GM21526 (cell line): Measurements from ENCODE around the gene EPAS1.

Experiments used
- ATAC-seq: cut with Tn5 transposase; IDR thresholded peaks from one replicate; pipeline ENCODE4 v1.9.1; 2021; ENCODE audit warnings: moderate library complexity; ENCODE audit not compliant: unreplicated experiment, low FRiP score

Gene EPAS1

DNA sequence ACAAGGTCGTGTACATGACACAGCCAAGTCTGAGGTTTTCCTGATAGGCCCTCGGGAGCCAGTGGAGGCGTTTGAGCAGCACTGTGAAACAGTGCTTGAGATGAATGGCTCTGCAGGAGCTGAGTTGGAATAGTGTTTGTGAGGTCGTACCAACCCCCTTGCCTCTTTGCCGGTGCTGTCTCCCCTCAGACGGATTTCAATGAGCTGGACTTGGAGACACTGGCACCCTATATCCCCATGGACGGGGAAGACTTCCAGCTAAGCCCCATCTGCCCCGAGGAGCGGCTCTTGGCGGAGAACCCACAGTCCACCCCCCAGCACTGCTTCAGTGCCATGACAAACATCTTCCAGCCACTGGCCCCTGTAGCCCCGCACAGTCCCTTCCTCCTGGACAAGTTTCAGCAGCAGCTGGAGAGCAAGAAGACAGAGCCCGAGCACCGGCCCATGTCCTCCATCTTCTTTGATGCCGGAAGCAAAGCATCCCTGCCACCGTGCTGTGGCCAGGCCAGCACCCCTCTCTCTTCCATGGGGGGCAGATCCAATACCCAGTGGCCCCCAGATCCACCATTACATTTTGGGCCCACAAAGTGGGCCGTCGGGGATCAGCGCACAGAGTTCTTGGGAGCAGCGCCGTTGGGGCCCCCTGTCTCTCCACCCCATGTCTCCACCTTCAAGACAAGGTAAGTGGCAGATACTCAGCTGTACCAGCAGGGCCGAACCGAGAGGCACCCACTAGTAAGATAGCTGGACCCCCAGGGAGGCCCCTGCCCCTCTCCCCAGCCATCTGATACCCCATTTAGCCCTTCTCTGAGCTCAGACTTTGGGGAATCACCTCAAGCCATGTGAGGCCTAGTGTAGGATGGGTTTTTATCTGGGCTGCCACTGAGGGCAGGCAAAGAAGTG, 83.1 kb downstream of the EPAS1 start:
- no peak for ATAC-seq

DNA sequence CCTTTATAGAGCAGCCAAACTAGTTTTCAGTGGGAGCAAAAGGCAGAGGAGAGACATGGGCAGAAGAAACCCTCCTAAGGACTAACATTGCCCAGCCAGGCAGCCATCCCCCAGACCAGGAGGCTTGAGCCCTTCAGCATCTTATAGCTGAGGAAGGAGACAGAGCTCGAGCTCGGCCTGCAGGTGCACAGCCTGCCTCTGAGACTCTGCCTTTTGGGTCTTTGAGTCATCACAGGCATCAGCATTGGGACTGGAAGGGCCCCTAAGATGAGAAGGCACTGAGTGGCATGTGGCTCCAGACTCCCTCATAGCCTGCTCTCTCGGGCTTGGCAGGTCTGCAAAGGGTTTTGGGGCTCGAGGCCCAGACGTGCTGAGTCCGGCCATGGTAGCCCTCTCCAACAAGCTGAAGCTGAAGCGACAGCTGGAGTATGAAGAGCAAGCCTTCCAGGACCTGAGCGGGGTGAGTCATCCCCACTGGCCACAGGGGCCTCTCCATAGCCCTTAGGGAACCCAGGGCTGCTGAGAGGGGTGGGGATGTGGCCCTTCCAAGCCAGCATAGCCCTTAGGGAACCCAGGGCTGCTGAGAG, 84.1 kb downstream of the EPAS1 start:
- ATAC-seq, result no peak

DNA sequence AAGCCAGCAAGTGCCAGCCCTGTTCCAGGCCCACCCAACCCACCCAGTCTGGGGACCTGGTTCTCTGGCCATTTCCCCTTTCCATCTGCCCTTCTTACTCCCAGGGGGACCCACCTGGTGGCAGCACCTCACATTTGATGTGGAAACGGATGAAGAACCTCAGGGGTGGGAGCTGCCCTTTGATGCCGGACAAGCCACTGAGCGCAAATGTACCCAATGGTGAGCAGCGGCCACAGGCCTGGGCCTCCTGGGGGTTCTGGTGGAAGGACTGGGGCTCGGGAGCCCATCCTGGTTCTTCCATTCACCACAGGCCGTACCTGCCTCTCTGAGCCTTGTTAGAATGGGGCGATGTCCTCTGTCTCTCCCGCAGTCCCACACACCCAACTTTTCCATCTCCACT, 84.7 kb downstream of the EPAS1 start:
- no peak for ATAC-seq

DNA sequence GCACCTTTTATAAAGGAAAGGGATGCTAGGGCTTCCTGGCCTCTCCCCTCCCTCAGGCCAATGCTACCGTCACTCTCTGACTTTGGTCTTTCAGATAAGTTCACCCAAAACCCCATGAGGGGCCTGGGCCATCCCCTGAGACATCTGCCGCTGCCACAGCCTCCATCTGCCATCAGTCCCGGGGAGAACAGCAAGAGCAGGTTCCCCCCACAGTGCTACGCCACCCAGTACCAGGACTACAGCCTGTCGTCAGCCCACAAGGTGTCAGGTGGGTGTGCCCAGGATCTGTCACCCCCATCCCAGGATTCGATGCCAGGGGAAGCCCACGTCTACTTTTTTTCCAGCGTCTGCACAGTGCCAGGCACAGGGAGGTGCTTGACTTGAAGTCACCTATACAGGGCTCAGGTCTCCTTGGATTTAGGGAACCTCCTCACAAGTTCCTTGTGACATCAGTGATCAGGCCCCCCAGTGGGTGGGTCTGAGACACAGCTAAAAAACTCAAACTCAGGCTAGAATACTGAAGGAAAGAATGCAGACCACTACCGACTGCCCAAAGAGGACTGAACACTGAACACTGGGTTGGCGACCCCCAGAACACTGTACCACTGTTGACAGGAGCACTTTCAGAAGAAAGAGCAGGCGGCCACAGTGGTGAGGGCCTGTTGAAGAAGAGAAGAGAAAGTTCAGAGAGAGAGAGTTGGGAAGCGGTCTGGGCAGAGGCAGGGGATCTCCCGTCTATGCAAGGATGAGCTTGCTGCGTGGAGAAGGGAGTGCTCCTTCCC, 85.3 kb downstream of the EPAS1 start:
- ATAC-seq, result no peak

DNA sequence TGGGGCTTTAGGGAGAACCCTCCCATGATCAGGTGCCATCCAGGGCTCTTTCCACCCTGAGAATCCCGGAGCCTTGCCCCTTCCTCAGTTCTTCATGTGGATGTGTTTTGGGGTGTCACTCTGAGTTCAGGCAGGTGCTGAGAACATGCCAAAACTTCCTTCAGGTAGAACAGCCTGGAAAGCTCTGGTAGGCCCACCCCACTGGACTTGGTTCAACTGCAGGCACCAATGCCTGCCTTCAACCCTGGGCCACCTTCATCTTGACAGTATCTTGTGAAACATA, 85.8 kb downstream of the EPAS1 start:
- ATAC-seq, result no peak

DNA sequence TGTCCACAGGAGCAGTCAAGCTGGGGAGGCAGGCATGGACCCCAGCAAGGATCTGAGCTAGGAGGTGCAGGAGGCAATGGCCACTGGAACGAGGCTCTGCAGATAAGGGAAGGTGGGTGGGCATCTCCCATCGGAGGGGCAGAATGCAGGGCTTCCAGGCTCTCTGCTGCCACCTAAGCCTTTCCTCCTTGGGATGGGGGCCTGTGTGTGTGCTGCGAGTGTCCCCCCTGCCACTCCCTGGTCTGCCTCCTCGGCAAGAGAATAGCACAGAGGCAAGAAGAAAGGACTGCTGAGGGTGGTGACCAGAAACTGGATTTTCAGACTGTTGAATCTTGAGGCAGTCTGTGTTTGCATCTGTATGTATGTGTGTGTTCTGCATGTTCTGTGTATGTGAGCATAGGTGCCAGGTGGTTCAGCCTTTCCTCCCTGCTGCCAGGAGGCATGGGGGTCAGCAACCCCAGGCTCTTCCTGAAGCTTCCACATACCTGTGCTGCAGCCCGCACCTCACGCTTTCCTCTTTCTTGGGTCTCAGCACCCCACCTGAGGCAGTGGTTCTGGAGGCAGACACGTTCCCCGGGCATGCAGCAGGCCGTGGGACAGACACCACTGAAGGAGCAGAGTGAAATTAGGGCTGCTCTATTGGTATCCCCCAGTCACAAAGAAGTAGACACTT, 86.7 kb downstream of the EPAS1 start:
- no peak for ATAC-seq

DNA sequence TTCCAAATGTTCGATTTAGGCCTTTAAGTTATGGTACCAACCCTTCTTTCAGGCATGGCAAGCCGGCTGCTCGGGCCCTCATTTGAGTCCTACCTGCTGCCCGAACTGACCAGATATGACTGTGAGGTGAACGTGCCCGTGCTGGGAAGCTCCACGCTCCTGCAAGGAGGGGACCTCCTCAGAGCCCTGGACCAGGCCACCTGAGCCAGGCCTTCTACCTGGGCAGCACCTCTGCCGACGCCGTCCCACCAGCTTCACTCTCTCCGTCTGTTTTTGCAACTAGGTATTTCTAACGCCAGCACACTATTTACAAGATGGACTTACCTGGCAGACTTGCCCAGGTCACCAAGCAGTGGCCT, 87.2 kb downstream of the EPAS1 start:
- ATAC-seq, result no peak

DNA sequence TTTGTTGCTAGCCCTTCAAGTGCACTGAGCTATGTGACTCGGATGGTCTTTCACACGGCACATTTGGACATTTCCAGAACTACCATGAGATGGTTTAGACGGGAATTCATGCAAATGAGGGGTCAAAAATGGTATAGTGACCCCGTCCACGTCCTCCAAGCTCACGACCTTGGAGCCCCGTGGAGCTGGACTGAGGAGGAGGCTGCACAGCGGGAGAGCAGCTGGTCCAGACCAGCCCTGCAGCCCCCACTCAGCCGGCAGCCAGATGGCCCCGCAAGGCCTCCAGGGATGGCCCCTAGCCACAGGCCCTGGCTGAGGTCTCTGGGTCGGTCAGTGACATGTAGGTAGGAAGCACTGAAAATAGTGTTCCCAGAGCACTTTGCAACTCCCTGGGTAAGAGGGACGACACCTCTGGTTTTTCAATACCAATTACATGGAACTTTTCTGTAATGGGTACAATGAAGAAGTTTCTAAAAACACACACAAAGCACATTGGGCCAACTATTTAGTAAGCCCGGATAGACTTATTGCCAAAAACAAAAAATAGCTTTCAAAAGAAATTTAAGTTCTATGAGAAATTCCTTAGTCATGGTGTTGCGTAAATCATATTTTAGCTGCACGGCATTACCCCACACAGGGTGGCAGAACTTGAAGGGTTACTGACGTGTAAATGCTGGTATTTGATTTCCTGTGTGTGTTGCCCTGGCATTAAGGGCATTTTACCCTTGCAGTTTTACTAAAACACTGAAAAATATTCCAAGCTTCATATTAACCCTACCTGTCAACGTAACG, 88.8 kb downstream of the EPAS1 start:
- no peak for ATAC-seq

DNA sequence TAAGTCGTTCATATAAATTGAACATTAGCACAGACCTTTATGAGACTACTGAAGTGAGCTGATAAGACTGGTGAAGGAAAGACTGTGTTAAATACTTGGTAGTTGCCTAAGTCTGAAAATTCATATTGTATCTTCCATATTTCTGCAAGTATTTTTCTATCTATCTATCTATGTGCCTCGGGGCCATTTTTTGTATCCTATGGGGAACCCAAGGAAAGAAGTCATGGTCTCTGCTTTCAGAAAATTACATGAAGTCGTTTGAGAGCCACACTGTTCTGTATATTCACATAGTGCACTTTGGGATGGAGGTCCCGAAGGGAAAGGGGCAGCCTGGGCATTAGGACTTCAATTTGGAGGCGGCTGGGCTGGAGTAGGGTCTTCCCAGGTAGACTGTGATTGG, 89.6 kb downstream of the EPAS1 start:
- ATAC-seq, result no peak

DNA sequence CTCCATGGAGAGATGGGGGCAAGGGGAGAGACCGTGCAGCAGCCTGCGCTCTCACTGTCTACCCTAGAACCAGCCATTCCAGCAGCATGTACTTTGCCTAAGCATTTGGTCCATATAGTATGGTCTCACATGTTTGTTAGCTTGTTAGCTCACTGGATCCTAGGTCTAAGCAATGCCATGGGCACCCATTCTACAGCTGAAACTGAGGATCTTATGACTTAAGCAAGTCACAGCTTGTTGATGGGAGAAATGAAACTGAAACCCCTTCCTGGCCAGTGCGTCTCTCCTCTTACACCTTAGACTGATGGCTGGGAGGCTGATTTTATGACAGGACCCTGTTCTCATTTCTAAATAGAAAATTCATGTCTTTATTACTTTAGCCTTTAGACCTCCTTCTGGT, 90.1 kb downstream of the EPAS1 start:
- ATAC-seq, result no peak

DNA sequence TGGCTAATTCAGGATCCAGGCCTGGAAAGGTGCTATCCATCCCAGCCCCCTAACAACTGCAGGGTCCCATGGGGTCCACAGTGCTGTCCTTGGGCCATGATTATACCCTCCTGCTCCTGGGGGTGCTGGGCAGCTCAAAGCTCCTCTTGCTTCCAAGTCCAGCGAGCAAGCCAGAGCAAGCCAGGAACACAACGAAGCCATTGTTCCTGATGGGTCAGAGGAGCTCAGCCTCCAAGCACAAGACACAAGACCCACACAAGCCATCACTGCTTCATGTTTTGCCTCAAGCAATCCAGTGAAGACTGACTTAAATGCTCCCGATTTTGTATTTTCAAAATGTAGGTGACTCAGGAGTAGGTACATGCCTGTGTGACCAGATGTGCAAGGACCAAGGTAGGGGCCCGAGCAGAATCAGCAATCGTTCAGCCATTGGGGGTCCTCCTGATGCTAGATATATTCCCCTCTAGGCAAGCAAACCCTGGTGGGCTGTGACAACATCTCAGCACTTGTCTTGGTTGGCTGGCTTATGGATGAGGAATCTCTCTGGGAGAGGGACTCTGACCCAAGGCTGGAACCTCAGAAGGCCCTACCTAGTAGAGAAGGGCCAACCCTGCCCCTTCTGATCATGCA, 90.8 kb downstream of the EPAS1 start:
- no peak for ATAC-seq

DNA sequence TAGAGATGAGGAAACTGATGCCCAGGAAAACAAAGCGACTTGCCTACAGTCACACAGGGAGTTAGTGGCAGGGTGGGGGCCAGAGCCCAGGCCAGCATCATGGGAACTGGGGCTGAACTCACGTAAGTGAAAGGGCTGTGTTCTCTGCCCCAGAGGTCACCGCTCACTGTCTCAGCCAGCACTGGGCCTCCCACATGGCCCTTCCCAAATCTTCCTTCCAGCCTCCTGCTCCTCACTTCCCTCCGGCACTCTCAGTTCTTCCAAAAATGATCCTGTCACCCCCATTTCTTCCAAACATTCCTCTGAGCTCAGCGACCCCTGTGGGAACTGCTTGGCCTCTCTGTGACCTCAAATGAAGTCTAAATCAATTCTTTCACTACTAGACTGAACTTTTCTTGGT, 91.7 kb downstream of the EPAS1 start:
- no peak for ATAC-seq

DNA sequence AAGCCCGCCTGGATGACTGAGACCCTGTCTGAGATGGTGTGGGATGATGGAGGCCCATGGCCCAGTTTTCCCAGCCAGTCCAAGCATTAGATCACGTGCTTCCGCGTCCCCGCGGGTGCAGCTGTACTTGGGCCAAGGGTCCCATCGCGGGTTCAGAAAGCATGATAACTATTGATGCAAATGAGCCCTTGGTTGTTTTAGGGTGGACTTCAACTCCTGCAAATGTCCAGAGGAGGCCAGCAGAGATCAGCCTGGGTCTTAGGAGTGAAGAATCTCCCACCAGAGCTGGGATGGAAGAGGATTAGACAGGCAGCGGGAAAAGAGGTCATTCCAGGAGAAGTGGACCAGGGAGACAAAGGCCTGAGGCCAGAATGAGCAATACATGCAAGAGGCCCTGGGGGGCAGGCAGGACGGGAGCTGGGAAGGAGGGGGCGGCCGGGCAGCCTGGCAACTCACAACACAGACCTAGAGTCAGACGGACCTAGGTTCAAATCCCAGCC, 92.3 kb downstream of the EPAS1 start:
- ATAC-seq, result no peak

DNA sequence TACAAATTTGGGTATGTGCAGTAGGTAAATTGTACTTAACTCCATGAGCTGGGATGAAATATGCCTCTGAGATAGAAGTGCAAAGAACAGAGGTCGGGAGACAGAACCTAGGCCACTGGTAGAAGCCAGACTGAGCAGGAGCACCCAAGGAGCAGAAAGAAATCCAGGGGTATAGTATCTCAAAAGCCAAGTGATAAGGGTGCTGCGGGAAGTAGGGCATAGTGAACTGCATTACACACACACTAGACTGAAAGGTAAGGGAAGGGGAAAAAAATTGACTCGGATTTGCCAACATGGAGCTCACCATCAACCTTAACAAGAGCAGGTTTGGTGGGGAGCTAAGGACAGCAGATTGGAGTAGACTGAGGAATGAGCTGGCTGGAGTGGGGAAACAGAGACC, 92.8 kb downstream of the EPAS1 start:
- no peak for ATAC-seq

DNA sequence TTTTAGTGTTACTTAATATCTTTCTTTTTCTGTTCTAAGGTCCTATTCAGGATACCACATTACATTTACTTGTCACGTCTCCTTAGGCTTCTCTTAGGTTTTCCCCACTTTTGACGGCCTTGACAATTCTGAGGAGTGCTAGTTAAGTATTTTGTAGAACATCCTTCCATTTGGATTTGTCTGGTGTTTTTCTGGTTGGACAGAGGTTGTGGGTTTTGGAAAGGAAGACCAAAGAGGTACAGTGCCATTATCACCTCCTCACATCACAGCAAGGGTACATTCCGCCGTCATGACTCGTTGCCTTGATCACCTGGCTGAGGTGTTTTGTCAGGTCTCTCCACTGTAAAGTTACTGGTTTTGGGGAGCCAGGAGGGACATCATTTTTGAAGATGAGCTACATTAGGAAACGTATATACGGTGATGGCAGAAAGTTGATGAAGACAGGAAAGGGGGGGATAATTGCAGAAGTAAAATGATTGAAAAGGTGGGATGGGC, 93.7 kb downstream of the EPAS1 start:
- ATAC-seq, result no peak

DNA sequence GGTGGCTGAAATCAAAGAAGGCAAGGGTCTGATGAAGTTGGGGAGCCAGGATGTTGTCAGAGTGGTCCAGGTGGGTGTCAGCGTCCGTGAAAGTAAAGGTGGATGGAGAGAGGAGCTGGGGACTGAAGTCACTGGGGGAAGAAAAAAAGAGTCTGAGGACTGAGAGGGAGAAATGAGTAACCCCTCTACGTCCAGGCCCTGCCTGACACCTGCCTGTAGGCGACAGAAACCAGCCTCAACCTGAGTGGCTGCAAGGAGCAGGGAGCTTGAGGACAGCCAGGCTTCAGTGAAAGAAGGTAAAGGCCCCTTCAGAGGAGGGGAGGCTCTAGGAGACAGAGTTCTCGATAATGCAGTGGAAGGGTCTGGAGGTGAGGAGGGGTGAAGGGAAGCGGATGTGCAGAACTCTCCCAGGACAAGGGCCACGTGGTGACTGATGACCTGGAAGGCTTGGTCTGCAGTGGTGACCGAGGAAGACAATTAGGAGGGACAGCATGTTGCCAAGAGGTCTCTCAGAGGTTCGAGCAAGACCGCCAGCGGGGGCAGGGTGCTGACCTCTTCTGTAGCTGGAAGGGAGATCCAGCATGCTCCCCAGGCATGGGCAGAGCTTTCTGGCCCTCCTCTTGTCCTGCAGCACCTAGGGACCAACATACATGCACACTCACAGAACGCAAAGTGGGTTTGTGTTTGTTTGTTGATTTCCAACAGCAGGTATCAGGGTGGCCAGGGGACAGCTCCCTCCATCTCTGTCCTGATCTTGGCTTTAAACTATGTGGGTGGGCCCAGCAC, 95.5 kb downstream of the EPAS1 start:
- ATAC-seq, result no peak

DNA sequence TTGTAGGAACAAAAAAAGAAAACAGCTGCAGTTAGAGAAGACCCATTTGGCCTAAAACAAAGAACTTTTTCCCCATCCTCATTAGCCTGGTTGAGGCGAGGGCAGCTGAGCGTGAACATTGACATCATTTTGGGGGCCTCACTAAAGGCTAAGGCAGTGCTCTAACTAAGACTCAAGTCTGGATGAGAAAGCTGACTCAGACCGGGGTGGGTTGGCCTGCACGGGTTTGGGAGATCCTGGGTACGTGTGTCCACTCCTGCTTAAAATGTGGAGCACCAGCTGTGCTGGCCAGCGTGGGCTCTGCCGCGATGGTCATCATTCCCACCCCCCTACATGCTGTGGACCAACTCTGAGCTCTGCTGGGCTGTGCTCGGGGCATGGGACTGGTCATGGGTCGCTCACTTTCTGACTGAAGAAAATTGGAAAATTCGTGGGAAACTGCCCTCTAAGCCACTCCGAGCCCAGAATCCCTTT, 96.2 kb downstream of the EPAS1 start:
- no peak for ATAC-seq

DNA sequence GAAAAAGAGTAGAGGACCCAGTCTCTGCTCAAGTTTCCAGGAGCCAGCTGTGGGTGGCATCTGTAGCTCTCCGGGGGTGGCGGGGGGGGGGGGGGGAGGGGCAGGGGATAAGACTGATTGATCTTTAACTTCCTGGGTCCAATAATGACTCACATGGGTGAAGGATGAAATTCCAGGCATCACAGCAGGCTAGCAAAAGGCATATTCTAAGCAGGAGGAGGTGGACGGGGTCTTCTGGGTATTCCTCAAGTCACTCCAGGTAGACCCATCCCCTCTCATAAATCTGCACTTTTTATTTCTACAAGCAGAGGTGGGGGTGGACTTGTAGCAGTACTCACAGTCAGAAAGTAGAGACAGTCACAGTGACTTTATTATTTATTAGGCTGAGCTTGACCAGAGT, 96.7 kb downstream of the EPAS1 start:
- no peak for ATAC-seq
